Stimulated activated CD4-positive, alpha-beta T cell treated with anti-CD3 and anti-CD28 coated beads, Interleukin-4, amount 100 ng/mL, for 1 hour (primary cell): Measurements from ENCODE around the gene CHAF1A.

Source experiments
- DNase-seq: peaks from one replicate; pipeline ENCODE4 v3.0.0-alpha.2; 2020

Gene CHAF1A

GRCh38 chr19:4443966-4444764, 41.7 kb downstream of the CHAF1A start:
- no peak for DNase-seq

GRCh38 chr19:4444765-4445741, 42.6 kb downstream of the CHAF1A start:
- no peak for DNase-seq

- no peak for DNase-seq
Measured at GRCh38 chr19:4445963-4446703, 43.7 kb downstream of the CHAF1A start.

GRCh38 chr19:4446704-4447200, 44.3 kb downstream of the CHAF1A start:
- no peak for DNase-seq

- no peak for DNase-seq
Measured at GRCh38 chr19:4447327-4448146, 45.1 kb downstream of the CHAF1A start.

GRCh38 chr19:4448147-4448985, 45.9 kb downstream of the CHAF1A start:
- DNase-seq: no peak

GRCh38 chr19:4449022-4449638, 46.7 kb downstream of the CHAF1A start:
- no peak for DNase-seq

- no peak for DNase-seq
Measured at GRCh38 chr19:4449639-4450028, 47.2 kb downstream of the CHAF1A start.

- no peak for DNase-seq
Measured at GRCh38 chr19:4452230-4452990, 50.0 kb downstream of the CHAF1A start.

GRCh38 chr19:4453232-4454179, 51.1 kb downstream of the CHAF1A start:
- DNase-seq: no peak

- DNase-seq: no peak
Measured at GRCh38 chr19:4454747-4455718, 52.6 kb downstream of the CHAF1A start.

GRCh38 chr19:4455719-4456475, 53.5 kb downstream of the CHAF1A start:
- DNase-seq: no peak

- DNase-seq: no peak
Measured at GRCh38 chr19:4456476-4456842, 54.0 kb downstream of the CHAF1A start.

GRCh38 chr19:4456843-4457653, 54.6 kb downstream of the CHAF1A start:
- peak; percentile 51 for DNase-seq

GRCh38 chr19:4457654-4458395, 55.4 kb downstream of the CHAF1A start, which contains the start of gene UBXN6:
TSS of gene UBXN6 (minus strand) at chr19:4457794. CDS start at chr19:4457697, 97 bp downstream.
- peak; percentile 95 for DNase-seq
